Transverse colon (tissue), 4 donors: Measurements from ENCODE around the gene TRIM25. TPM values are rescaled to one million over a fixed set of nuclear protein-coding genes. Genes with fewer than 3 reads are reported as not detected.

Experiments
- DNase-seq: peaks from one replicate; pipeline ENCODE4 v3.0.0-alpha.2; 2019
- H3K27ac ChIP-seq, 4 donors: fragments of 200-600 bp; sonication (generic); 2 replicates each; pipeline ENCODE4 v1.5.1; 2016 to 2018; ENCODE audit warnings: inconsistent platforms in 4 of 4
- H3K27me3 ChIP-seq: fragments of 200-600 bp; sonication (generic); 2 replicates; pipeline ENCODE4 v1.5.1; 2017; ENCODE audit warnings: inconsistent platforms
- H3K36me3 ChIP-seq, 4 donors: fragments of 200-600 bp; sonication (generic); 2 replicates each; pipeline ENCODE4 v1.5.1; 2017 to 2019; ENCODE audit warnings: inconsistent platforms in 4 of 4
- H3K4me1 ChIP-seq, 4 donors: fragments of 200-600 bp; sonication (generic); 2 replicates each; pipeline ENCODE4 v1.5.1; 2017 to 2020; ENCODE audit warnings: inconsistent platforms in 4 of 4
- H3K4me3 ChIP-seq, 4 donors: fragments of 200-600 bp; sonication (generic); 1 replicate in 1 of 4; 2 replicates in 3 of 4; pipeline versions ENCODE4 v1.5.1 to v1.6.1; 2017 to 2019; ENCODE audit warnings: inconsistent platforms in 4 of 4
- H3K9me3 ChIP-seq, 2 donors: fragments of 200-600 bp; sonication (generic); 2 replicates each; pipeline ENCODE4 v1.5.1; 2017 to 2019; ENCODE audit warnings: inconsistent platforms in 2 of 2
- EP300 ChIP-seq: sonication (generic); formaldehyde crosslinking; IDR thresholded peaks from one replicate; pipeline ENCODE4 v1.6.1; 2017; ENCODE audit warnings: antibody characterized with exemption, low read depth
- POLR2A ChIP-seq: fragments of 450-650 bp; IDR thresholded peaks from one replicate; pipeline ENCODE4 v1.6.1; 2016; ENCODE audit warnings: antibody characterized with exemption, mild to moderate bottlenecking, moderate library complexity
- POLR2AphosphoS5 ChIP-seq, 3 donors: sonication (generic); formaldehyde crosslinking; IDR thresholded peaks; one replicate each; pipeline ENCODE4 v1.6.1; 2016; ENCODE audit warnings: antibody characterized with exemption in 3 of 3
- WGBS, 2 donors: methylation state at CpG; one replicate each; pipeline ENCODE4 v1.1.5; 2018; ENCODE audit warnings: low coverage in 1 of 2; 5-methylcytosine and 5-hydroxymethylcytosine counted together
- in situ Hi-C, 4 donors: fragments of 200-750 bp; cut with MboI; loops; one replicate each; pipeline versions ENCODE4 v1.15.0 to v1.15.1; 2017; ENCODE audit warnings: low sequenced_read_pairs in 3 of 4, low pct_ligation_motif_present in 1 of 4, low pct_unique_long_range_greater_than_20kb in 1 of 4
- intact Hi-C: fragments of 100-400 bp; cut with DNase I; formaldehyde crosslinking; loops from one replicate; pipeline ENCODE4 v1.15.1; 2023; ENCODE audit warnings: low total_unique reads
- total RNA-seq, 4 donors: library from RNA; depleted of rRNA; stranded (reverse); fragments of >200 nt; gene quantifications; one replicate each; pipeline ENCODE4 v1.1.0, GENCODE V29; 2016
- TF ChIP-seq, protein P1 (sequence below), 5 experiments: fragments of 200-600 bp in 3 of 5; fragments of 450-650 bp in 2 of 5; sonication (generic) in 3 of 5; IDR thresholded peaks; 1 replicate in 2 of 5; 2 replicates in 3 of 5; pipeline ENCODE4 v1.5.1; 2016 to 2017; ENCODE audit warnings: antibody characterized with exemption in 5 of 5, inconsistent platforms in 3 of 5, mild to moderate bottlenecking in 2 of 5, moderate library complexity in 1 of 5

The TRIM25 gene
- total RNA-seq, 4 donors from 2014 or later = 67.5 to 251 (median 97.7) TPM

DNA sequence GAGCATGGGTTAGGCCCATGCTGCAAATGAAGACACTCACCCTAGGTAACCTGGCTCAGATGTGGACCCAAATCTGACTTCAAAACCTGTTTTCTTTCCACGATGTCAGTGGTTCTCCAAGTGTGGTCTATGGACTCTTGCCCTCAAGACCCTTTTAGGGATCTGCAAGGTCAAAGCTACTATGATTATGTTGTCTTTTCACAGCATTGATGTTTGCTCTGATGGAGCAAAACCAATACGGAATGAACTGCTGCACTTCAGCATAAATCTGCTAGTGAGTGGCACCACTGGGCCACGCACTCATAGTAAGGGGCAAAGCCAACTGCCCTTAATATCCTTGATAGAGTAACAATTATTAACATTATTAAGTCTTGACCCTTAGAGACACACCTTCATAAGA, 21.6 kb upstream of the TRIM25 start:
- Histone ChIP-seq H3K4me1 (no peaks in the 10 kb centered on the region), H3K27me3 (no peaks in the 10 kb centered on the region), H3K9me3 (no peaks in the 10 kb centered on the region), H3K4me3 (no peak overlapping the region), H3K36me3 (peaks cover 0 to 21% (median 6%) of the 10 kb centered on the region in 4 donors), H3K27ac (no peak overlapping the region)
- no peak for DNase-seq
- in situ Hi-C loops (loop anchor here in 2 of 4 donors (5.0 to 25.0 kb wide), 2 partner anchors 108 to 123 kb away; no protein-coding TSS in a partner anchor), intact Hi-C loops (no loop called here)
- 90 to 100% methylated on average over 3 of the region's 3 CpGs for WGBS, 2 donors
- TF ChIP-seq EP300 (no peak), POLR2A (no peak), POLR2AphosphoS5 (IDR thresholded peaks at IDR 0.05) (no peak)
- TF ChIP-seq, protein P1, sequence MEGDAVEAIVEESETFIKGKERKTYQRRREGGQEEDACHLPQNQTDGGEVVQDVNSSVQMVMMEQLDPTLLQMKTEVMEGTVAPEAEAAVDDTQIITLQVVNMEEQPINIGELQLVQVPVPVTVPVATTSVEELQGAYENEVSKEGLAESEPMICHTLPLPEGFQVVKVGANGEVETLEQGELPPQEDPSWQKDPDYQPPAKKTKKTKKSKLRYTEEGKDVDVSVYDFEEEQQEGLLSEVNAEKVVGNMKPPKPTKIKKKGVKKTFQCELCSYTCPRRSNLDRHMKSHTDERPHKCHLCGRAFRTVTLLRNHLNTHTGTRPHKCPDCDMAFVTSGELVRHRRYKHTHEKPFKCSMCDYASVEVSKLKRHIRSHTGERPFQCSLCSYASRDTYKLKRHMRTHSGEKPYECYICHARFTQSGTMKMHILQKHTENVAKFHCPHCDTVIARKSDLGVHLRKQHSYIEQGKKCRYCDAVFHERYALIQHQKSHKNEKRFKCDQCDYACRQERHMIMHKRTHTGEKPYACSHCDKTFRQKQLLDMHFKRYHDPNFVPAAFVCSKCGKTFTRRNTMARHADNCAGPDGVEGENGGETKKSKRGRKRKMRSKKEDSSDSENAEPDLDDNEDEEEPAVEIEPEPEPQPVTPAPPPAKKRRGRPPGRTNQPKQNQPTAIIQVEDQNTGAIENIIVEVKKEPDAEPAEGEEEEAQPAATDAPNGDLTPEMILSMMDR (IDR thresholded peaks at IDR 0.05) = no peak

DNA sequence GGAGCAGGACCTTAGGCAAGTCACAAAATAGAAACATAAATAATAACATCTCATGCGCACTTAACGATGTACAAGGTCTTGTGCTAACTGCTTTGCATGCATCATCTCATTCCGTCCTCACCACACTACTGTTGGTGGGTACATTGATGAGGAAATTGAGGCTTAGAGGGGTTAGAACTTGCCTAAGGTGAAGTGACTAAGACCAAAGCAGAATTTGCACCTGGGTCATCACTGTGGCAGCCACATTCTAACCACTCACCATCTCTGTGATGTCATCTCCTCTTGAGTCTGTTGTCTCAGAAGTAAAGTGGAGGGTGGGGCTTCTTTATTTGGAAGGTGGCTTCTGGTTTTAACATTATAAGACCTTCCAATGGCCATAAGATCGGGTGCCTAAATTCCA, 20.4 kb upstream of the TRIM25 start:
- Histone ChIP-seq H3K9me3 (peaks cover 4 to 7% of the 10 kb centered on the region in 2 donors), H3K4me1 (no peaks in the 10 kb centered on the region), H3K27me3 (no peaks in the 10 kb centered on the region), H3K27ac (no peak overlapping the region), H3K4me3 (no peak overlapping the region), H3K36me3 (peaks cover 0 to 15% (median 5%) of the 10 kb centered on the region in 4 donors)
- intact Hi-C loops (no loop called here), in situ Hi-C loops (loop anchor here in 1 of 4 donors (25.0 kb wide), 1 partner anchor 122 kb away; no protein-coding TSS in a partner anchor)
- DNase-seq = no peak
- 87% methylated on average over 4 of the region's 4 CpGs; no CpG with 5 or more reads in 1 of the 2 donors for WGBS, 2 donors
- TF ChIP-seq POLR2AphosphoS5 (IDR thresholded peaks at IDR 0.05) (no peak), EP300 (no peak), POLR2A (no peak)
- TF ChIP-seq, protein P1 (IDR thresholded peaks at IDR 0.05) = no peak

DNA sequence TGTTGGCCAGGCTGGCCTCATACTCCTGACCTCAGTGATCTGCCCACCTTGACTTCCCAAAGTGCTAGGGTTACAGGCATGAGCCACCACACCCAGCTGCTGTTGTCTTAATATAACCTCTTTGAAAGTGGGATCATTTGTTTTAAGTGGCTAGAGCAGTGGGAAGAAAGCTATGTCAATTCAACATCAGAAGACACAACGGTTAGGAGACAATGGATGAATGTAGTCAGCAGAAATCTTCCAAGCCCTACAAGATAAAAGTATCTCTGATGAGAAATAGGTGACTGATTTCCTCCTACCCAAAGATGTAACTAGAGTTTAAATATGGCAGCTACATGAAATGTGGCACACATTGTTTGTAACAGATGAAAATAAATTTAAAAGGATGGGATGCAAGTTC, 20.0 kb upstream of the TRIM25 start:
- Histone ChIP-seq H3K27me3 (no peaks in the 10 kb centered on the region), H3K4me1 (no peaks in the 10 kb centered on the region), H3K36me3 (peaks cover 0 to 11% (median 4%) of the 10 kb centered on the region in 4 donors), H3K27ac (no peak overlapping the region), H3K4me3 (no peak overlapping the region), H3K9me3 (peaks cover 7 to 8% of the 10 kb centered on the region in 2 donors)
- WGBS, 2 donors = 71 to 79% methylated on average over 1 of the region's 1 CpG
- in situ Hi-C loops (loop anchor here in 1 of 4 donors (25.0 kb wide), 1 partner anchor 122 kb away; no protein-coding TSS in a partner anchor), intact Hi-C loops (no loop called here)
- TF ChIP-seq EP300 (no peak), POLR2A (no peak), POLR2AphosphoS5 (IDR thresholded peaks at IDR 0.05) (no peak)
- TF ChIP-seq, protein P1 (IDR thresholded peaks at IDR 0.05) = no peak
- no peak for DNase-seq

DNA sequence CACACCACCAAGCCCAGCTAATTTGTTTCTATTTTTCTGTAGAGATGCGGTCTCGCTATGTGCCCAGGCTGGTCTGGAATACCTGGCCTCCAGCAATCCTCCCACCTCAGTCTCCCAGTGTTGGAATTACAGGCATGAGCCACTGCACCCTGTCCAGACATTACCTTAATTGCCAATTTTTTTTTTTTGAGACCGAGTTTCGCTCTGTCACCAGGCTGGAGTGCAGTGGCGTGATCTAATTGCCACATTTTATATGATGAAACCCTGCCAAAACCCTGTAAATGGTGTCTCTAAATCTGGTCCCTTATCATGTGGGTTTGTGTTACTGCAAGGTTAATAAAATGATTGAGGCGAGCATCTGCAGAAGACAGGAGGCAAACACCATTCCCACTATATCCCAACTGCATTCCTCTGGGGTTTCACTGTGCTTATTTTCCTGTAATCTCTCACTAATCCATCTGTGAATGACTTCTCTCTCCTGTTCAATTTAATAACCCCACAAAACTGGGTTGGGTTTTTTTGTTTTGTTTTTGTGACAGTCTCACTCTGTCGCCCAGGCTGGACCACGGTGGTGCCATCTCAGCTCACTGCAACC, 19.4 kb upstream of the TRIM25 start:
- Histone ChIP-seq H3K4me1 (no peaks in the 10 kb centered on the region), H3K9me3 (peaks cover 7 to 8% of the 10 kb centered on the region in 2 donors), H3K27me3 (no peaks in the 10 kb centered on the region), H3K36me3 (peaks cover 0 to 11% (median 4%) of the 10 kb centered on the region in 4 donors), H3K4me3 (no peak overlapping the region), H3K27ac (no peak overlapping the region)
- 90 to 94% methylated on average over 7 to 8 of the region's 8 CpGs for WGBS, 2 donors
- no peak for TF ChIP-seq POLR2A
- TF ChIP-seq, protein P1 (IDR thresholded peaks at IDR 0.05) = no peak
- TF ChIP-seq POLR2AphosphoS5 (IDR thresholded peaks at IDR 0.05) = no peak
- TF ChIP-seq EP300 = no peak
- intact Hi-C loops = no loop called here
- no peak for DNase-seq
- in situ Hi-C loops = loop anchor here in 1 of 4 donors (25.0 kb wide), 1 partner anchor 121 kb away; no protein-coding TSS in a partner anchor
